Right lung (tissue), 10 donors: ENCODE data around the gene MAPK4. TPM values are rescaled to one million over a fixed set of nuclear protein-coding genes. Genes with fewer than 3 reads are reported as not detected.
"Not testable (repeated sequence)": the region's sequence is repeated elsewhere in the genome, so short reads cannot be mapped to it uniquely, and the experiment has no call there.

Experiments used
- DNase-seq, 2 donors: peaks; one replicate each; pipeline ENCODE4 v3.0.0-alpha.2; 2013
- long read RNA-seq, 8 donors: transcript quantifications; one replicate each; lab custom pipeline, GENCODE V29; 2026
- polyA plus RNA-seq, 5 donors: library from polyadenylated mRNA; unstranded; fragments of 120-200 nt; gene quantifications; one replicate each; pipeline versions ENCODE4 v1.2.1 to v1.2.3, GENCODE V29; 2013; ENCODE audit warnings: inconsistent platforms in 1 of 5, low replicate concordance in 1 of 5; ENCODE audit not compliant: insufficient read length in 5 of 5, insufficient read depth in 1 of 5

The MAPK4 gene
- polyA plus RNA-seq, result 1 to 10 TPM; 1.2 to 2.1 (median 1.5) TPM
- long read RNA-seq, donor 1, full-length matches to known transcripts, result 1 of 1 reads
- long read RNA-seq, donor 1, partial matches to known transcripts, result 0 of 1 reads
- long read RNA-seq, donor 1, other reads (novel, unspliced or antisense), result 0 of 1 reads
- long read RNA-seq, donor 2, result 0 reads
- long read RNA-seq, donor 3, result 0 reads
- long read RNA-seq, donor 4, full-length matches to known transcripts, result 2 of 2 reads
- long read RNA-seq, donor 4, partial matches to known transcripts, result 0 of 2 reads
- long read RNA-seq, donor 4, other reads (novel, unspliced or antisense), result 0 of 2 reads
- long read RNA-seq, donor 5, result 0 reads
- long read RNA-seq, donor 6, result 0 reads
- long read RNA-seq, donor 7, full-length matches to known transcripts, result 1 of 1 reads
- long read RNA-seq, donor 7, partial matches to known transcripts, result 0 of 1 reads
- long read RNA-seq, donor 7, other reads (novel, unspliced or antisense), result 0 of 1 reads
- long read RNA-seq, donor 8, result 0 reads

GRCh38 chr18:50559752-50560680 is at the start of gene MAPK4:
TSS of gene MAPK4 (plus strand) at chr18:50560087. CDS start at chr18:50663959, 103,872 bp downstream.
- DNase-seq, result peak; percentile 24 to 27

DNA sequence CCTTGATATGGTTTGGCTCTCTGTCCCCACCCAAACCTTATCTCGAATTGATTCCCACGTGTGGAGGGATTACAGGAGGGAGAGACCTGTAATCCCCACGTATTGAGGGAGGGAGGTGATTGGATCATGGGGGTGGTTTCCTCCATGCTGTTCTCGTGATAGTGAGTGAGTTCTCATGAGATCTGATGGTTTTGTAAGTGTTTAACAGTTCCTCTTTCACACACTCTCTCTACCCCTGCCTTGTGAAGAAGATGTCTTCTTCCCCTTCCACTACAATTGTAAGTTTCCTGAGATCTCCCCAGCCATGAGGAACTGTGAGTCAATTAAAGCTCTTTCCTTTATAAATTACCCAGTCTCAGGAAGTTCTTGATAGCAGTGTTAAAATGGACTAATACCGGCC is 42.6 kb upstream of the MAPK4 start:
- DNase-seq, result not testable (repeated sequence)

DNA sequence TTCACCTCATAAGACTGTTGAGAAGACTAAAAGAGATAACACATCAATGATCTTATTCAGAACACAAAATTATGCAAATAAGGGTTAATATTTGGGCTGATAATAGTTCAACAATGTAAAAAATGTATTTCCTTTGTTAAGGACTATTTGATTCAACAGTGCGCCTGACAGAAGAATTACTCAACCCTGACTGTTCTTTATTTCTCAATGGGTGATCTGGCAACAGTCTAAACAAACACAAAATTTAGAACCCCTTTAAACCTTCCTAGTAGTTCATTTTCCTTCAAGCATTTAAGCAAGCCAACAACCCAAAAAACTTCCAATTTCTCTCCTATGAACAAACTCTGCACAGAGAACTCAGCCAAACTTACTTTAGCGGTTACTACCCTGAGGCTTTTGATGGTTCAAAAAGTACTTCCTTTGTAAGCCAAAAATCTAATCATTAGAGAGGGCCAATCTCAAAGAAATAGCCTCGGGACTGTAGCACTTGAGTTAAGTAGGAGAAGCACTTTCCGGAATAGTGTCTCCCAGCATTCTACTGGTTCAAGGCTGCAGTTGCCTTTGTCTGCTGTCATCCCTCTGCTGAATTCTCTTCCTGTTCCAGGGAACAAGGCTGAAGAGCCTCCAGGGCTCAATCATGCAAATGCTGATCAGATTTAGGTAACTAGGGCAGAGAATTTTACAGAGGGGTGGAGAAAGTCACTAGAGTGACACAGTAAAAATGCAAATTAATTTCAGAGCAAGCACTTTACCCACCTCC is 40.9 kb upstream of the MAPK4 start:
- DNase-seq, result no peak

DNA sequence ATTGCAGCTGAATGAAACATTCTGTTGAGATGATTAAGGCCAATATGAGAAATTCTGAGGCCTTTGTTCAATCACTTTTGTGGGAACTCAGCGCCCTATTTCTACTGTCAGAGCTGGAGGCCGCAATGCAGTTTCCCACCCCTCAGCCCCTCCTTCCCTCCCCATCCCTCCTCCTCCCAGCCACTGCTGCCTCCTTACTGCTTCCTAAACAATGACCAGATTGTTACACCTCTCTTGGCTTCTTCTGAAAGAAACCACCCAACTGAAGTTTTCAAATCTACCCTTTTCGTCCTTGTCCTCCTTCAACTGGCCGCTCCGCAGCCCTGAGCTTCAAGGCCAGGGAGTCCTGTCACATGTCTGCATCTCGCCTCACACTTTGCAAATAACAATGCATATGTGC is 36.7 kb upstream of the MAPK4 start:
- DNase-seq, result no peak

DNA sequence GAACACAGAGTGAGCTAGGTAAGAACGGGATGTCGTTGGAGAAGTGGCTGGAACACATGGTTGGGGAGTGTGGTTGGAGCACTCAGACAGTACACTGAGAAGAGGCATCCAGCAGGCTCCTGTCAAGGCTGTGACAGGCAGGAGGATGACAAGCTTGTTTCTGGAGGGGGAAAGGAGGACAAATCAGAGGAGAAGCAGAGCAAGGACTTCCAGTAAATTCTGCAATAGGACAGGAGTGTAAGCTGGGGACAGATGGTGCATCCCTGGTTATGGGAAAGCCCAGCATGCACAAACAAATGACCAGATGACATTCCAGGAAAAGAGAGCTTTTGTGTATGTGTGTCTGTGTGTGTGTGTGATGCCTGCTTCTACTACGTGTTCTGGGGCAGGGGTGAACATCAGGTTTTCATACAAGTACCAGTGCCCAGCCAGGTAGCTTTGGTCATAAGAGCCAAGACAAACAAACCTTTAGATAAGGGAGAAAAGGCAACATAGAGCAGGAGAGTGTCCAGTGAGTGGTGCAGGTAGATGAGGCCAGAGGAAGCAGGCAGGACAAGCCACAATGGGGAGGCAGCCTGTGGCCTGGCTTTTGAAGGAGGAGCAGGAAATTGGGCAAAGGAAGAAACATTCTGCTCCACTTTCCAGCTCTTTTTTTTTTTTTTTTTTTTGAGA is 32.1 kb upstream of the MAPK4 start:
- peak in 1 of 2 donors; percentile 8 for DNase-seq

- no peak for DNase-seq
Observed at GRCh38 chr18:50528806-50529205, 31.1 kb upstream of the MAPK4 start.

- not testable (repeated sequence) for DNase-seq
Observed at GRCh38 chr18:50533822-50534221, 26.1 kb upstream of the MAPK4 start.

- not testable (repeated sequence) for DNase-seq
Observed at GRCh38 chr18:50544476-50544875, 15.4 kb upstream of the MAPK4 start.

GRCh38 chr18:50545936-50546335 is 14.0 kb upstream of the MAPK4 start:
- DNase-seq, result no peak

- no peak for DNase-seq
Observed at GRCh38 chr18:50548160-50548559, 11.7 kb upstream of the MAPK4 start.

DNA sequence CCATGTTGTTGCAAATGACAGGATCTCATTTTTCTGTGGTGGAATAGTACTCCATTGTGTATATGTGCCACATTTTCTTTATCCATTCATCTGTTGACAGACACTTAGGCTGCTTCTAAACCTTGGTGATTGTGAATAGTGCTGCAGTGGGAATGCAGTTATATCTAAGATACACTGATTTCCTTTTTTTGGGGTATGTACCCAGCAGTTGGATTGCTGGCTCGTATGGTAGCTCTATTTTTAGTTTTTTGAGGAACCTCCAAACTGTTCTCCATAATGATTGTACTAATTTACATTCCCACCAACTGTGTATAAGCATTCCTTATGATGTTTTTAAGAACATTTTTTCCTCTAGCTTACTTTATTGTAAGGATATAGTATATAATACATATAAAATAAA is 8.2 kb upstream of the MAPK4 start:
- not testable (repeated sequence) for DNase-seq

DNA sequence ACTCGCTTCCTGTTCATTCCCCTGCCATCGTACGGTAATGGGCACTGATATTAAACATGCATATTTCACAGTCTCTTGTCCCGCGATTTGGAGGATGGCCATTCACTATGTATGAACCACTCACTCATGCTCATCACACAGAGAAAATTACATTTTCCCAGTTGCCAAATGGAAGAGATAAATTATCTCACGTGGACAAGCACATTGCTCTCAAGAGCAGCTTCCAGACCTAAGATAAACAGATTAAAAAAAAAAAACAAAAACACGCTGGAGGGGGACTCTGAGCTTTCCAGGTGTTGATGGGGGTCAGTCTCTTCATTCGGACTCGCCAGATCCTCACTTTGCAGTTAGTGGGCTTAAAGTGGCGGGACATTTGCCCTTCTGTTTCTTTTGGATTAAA is 1.7 kb upstream of the MAPK4 start:
- no peak for DNase-seq

GRCh38 chr18:50558948-50559751 is 737 bp upstream of the MAPK4 start:
- DNase-seq, result no peak

DNA sequence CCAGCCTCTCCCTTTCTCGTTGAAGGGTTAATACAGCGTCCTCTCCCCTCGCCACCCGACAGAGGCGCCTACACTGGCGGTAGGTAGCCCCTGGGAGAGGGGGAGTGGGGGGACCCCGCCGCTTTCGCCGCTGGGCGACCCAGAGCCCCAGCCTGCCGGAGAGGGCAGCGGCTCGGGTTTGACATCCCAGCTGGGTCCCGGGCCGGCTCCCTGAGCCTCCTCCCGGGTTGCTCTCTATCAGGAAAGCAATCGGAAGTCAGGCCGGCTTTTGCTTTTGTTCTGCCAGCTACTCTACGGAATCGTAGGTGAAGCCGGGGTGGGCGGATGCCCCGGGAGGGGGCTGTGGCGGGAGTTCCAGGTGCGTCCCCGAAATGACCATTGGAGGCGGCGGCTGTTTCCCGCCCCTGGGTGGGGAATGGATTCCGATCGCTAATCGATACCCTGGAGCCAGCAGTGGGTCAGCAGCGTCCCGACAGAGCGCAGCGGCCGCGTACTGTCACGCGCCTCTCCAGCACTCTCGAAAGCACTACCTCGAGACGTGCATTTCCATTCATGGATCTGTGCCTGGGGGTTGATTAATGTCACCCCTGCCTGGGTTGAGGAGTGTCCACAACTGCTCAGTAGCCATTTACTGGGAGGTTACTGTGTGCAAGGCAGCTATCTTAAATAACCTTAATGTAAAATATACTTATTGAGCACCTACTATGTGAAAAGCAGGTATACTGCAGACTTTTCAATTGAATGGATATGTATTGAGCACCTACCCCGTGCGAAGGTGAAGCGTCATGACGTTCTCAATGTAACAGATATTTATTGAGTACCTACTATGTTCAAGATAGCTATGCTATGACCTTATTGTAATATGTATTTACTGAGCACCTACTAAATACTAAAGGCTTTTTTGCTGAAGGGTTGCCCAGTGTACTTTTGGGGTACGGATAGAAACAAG is 1.1 kb downstream of the MAPK4 start:
- DNase-seq, result peak in 1 of 2 donors; percentile 10

DNA sequence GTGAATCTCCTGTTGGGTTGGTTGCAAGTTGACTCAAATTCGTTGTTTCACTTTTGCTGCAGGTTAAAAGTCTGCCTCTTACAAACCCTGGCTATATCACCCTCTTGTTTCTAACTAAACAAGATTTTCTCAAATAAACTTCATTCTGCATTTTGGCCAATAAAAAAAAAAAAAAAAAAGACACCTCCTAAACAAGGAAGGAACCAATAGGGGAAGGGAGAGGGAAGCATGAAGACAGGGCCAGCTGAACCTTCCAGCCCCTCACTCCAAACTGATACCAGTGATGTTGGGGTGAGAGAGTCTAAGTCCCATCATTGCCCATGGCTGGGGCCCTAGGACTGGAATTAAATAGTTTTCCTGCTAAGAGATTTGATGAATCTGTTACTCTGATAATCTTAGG is 2.4 kb downstream of the MAPK4 start:
- not testable (repeated sequence) for DNase-seq

- DNase-seq, result no peak
Observed at GRCh38 chr18:50562686-50563085, 2.8 kb downstream of the MAPK4 start.

DNA sequence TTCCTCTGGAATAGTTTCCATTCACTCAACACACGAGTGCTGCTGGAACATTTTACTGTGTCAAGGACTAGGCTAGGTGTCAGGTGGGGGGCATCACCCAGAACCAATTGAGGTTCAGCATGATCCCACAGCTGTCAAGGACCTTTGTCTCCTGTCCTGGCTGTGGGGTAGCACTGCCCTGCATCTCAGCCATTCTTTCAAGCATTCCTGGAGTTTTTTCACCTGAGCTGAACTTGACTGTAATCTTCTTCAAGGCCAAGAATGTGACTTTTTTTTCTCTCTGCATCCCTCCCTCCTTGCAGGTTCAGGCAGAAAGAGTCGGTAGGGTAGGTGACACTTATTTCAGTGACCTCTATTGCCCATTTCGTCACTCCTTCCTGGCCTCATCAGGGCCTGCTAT is 3.5 kb downstream of the MAPK4 start:
- DNase-seq, result no peak

DNA sequence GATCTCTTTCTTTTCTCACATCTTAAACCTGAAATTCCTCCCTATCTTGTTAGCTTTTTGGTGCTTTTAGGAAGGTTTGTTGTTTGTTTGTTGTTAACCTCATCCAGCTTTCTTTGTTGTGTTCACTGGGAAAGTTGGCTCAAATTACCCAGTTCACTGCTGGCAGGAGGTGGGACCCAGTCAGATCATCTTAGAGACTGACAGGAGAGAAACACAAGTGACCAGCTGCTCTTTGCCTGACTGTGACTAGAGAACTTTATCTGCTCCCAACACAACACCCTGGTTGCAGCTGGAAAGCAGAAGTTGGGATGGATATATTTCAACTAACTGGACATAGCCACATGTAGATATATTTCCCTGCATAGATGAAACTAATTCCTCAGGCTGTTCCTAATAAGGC is 10.0 kb downstream of the MAPK4 start:
- no peak for DNase-seq

DNA sequence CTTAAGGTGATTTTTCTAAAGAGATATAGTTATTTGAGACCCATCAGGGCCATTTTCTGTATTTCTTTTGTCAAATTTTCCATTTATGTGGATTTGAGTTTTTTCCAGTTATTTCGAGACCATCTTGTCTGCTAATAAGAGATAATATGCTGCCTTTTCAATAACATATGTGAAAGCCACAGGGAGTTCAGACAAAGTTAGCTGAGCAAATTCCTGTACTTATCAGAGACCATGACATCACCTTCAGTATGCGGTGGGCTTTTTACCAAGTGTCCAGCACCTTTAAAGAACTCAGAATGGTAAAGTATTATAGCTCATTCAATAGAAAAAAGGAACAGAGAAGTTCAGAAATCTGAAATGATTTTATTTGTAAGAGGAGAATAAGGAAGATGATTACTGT is 11.7 kb downstream of the MAPK4 start:
- no peak for DNase-seq
